ENCODE measurements around the gene HDGFL2. TPM values are rescaled to one million over a fixed set of nuclear protein-coding genes. Genes with fewer than 3 reads are reported as not detected.

The HDGFL2 gene
- total and polyA plus RNA-seq, 2 of the 8 experiments (the other 6 are each of a cell fraction or from before 2014, with no cell fraction given), result 31.1 to 106 TPM

GRCh38 chr19:4550018-4550417 lies 77.9 kb downstream of the HDGFL2 start (continued):
- TF ChIP-seq CHD7 (IDR thresholded peaks at IDR 0.05; ENCODE audit: insufficient replicate concordance, low read length) (no peak), TAF1 (IDR thresholded peaks at IDR 0.05; ENCODE audit: low read depth, low read length) (no peak), CTCF (IDR thresholded peaks at IDR 0.05; ENCODE audit: control extremely low read depth in 1 of 3, insufficient read depth in 1 of 3, low read depth in 1 of 3, low read length in 3 of 3) (no peak), CHD1 (IDR thresholded peaks at IDR 0.05; ENCODE audit: low read depth, low read length) (no peak), JUN (IDR thresholded peaks at IDR 0.05; ENCODE audit: low read depth, low read length) (no peak), KDM5A (IDR thresholded peaks at IDR 0.05; ENCODE audit: low read length) (no peak), GTF2F1 (IDR thresholded peaks at IDR 0.05; ENCODE audit: borderline replicate concordance, low read depth, low read length) (no peak), POU5F1 (IDR thresholded peaks at IDR 0.05; ENCODE audit: low read depth, low read length) (no peak), CBX5 (IDR thresholded peaks at IDR 0.05; ENCODE audit: low read depth, low read length) (no peak), KDM4A (IDR thresholded peaks at IDR 0.05; ENCODE audit: low read depth, low read length, severe bottlenecking) (no peak)
